GM06990 (cell line): ENCODE data around the gene APCS.

ENCODE experiments used
- DNase-seq: peaks from one replicate; pipeline ENCODE4 v3.0.0-alpha.2; 2011; ENCODE audit not compliant: insufficient read length; ENCODE audit errors: extremely low read depth
- H3K27me3 ChIP-seq: replicated peaks from 2 replicates; pipeline ENCODE4 v1.6.0; 2011; ENCODE audit warnings: low read length; ENCODE audit not compliant: control insufficient read depth, insufficient read depth
- H3K36me3 ChIP-seq: 2 replicates; pipeline ENCODE4 v1.5.1; 2011; ENCODE audit warnings: low read length; ENCODE audit not compliant: control insufficient read depth, insufficient read depth
- H3K4me3 ChIP-seq: replicated peaks from 2 replicates; pipeline ENCODE4 v1.5.1; 2011; ENCODE audit warnings: low read depth, mild to moderate bottlenecking, control low read depth, low read length
- CTCF ChIP-seq: IDR thresholded peaks from 2 replicates; pipeline ENCODE4 v1.5.1; 2011; ENCODE audit warnings: low read length, control low read depth, mild to moderate bottlenecking, inconsistent platforms; ENCODE audit not compliant: insufficient read depth, poor library complexity, severe bottlenecking

APCS gene

GRCh38 chr1:159602501-159602999 is 14.9 kb downstream of the APCS start:
- DNase-seq: no peak
- Histone ChIP-seq H3K4me3 (no peak overlapping the region), H3K27me3 (no peaks in the 10 kb centered on the region; the same call in 1 of the 2 replicates), H3K36me3 (no peaks in the 10 kb centered on the region)
- TF ChIP-seq CTCF: no peak

DNA sequence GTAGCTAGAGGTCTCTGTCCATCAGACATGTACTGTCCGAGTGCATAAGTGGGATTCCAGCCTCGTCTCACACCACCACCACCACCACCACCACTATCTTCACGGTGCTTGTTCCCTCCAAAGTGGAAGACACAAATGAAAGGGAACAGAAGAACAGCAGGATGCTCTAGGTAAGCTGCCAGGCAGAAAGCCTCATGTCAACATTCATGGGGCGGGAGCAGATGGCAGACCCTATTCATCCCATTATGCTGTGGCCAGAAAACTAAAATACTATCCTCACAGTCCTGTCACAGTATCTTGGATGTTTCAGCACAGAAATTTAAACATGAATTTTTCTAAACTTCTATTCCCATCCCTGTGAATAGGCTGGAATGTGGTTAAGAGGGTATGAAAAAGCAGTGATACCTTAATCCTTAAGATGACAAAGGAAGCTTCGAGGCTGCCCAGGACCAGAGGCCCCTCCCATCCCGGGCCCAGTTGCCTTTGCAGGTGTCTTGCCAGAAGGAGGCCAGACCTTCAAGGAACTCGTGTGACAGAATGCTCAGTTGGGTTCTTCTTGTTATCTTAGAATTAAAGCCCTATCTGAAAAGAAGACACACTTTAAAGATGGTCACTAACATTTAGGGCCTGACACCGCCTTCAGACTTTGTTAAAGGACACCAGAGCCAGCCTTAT is 24.7 kb downstream of the APCS start:
- H3K4me3 ChIP-seq: no peak overlapping the region
- H3K27me3 ChIP-seq: no peaks in the 10 kb centered on the region; the same call in 1 of the 2 replicates
- no peak for DNase-seq
- TF ChIP-seq CTCF: no peak
- no peaks in the 10 kb centered on the region for H3K36me3 ChIP-seq

DNA sequence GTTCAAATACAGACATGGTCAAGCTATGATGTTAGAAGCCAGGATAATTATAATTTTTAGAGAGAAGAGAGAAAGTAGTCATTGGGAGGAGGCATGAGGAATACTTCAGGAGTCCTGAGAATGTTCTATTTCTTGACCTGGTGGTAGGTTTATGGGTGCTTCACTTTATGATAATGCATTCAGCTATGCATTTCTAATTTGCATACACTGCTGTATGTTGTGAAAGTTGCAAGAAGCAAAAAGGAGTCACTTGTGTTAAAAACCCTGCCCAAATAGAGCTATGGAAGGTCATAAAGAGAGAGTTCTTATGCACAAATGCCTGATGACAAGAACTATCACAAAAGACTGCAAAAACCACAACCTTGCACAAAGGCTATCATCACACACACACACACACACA is 45.3 kb downstream of the APCS start:
- H3K27me3 ChIP-seq: no peaks in the 10 kb centered on the region
- TF ChIP-seq CTCF: no peak
- DNase-seq: no peak
- H3K4me3 ChIP-seq: no peak overlapping the region
- no peaks in the 10 kb centered on the region for H3K36me3 ChIP-seq
